GM12878 (cell line): Measurements from ENCODE around the gene PRSS57. TPM values are rescaled to one million over a fixed set of nuclear protein-coding genes. Genes with fewer than 3 reads are reported as not detected.

Experiments
- ATAC-seq: fragments of 200-7000 bp; cut with Tn5 transposase; 3 replicates; pipeline ENCODE4 v1.9.1; 2020; ENCODE audit warnings: mild to moderate bottlenecking, moderate library complexity
- BruUV-seq: library from RNA; stranded (reverse); fragments of 400-500 nt; replicated peaks from 2 replicates; lab custom pipeline; 2021; lab: Mats Ljungman, UMichigan
- CTCF ChIA-PET: fragments of 300-600 bp; sonication (Branson Sonifier 250); formaldehyde crosslinking; extraction: SDS; loops from one replicate; lab custom pipeline; 2021; ENCODE audit warnings: inconsistent platforms; lab: Yijun Ruan, JAX
- POLR2A ChIA-PET: fragments of 350-600 bp; formaldehyde crosslinking; extraction: SDS; loops from one replicate; lab custom pipeline; 2021; ENCODE audit warnings: inconsistent platforms; lab: Charles Lee
- RAD21 ChIA-PET: fragments of 300-600 bp; sonication (Branson Sonifier 250); formaldehyde crosslinking; loops from one replicate; lab custom pipeline; 2023; ENCODE audit warnings: antibody characterized with exemption; ENCODE audit not compliant: unreplicated experiment; lab: Charles Lee
- SMC1A ChIA-PET: fragments of 300-600 bp; sonication (Branson Sonifier 250); formaldehyde crosslinking; loops from one replicate; lab custom pipeline; 2023; ENCODE audit not compliant: unreplicated experiment, uncharacterized antibody; lab: Charles Lee
- DNase-seq: peaks from one replicate; pipeline ENCODE4 v3.0.0-alpha.2; 2011; ENCODE audit warnings: low read depth, low spot score
- FAIRE-seq: peaks from 3 replicates; lab custom pipeline; 2011; peaks lifted over from hg19 to GRCh38; lab: Jason Lieb, UNC
- H2AFZ ChIP-seq: 2 replicates; pipeline ENCODE4 v1.6.0; 2011; ENCODE audit warnings: low read depth, low read length, control low read depth; ENCODE audit not compliant: control insufficient read depth
- H3K27ac ChIP-seq: 2 replicates; pipeline ENCODE4 v1.5.1; 2011; ENCODE audit warnings: control low read depth; ENCODE audit not compliant: control insufficient read depth, insufficient read depth
- H3K27me3 ChIP-seq, 2 experiments: replicated peaks in 1 of 2; 2 replicates each; pipeline versions ENCODE4 v1.6.0 to v1.6.1; 2011; ENCODE audit warnings: low read length in 1 of 2; ENCODE audit not compliant: control insufficient read depth in 2 of 2, insufficient read depth in 2 of 2
- H3K36me3 ChIP-seq, 2 experiments: 2 replicates each; pipeline ENCODE4 v1.5.1; 2011; ENCODE audit warnings: low read length in 1 of 2; ENCODE audit not compliant: control insufficient read depth in 2 of 2, insufficient read depth in 2 of 2
- H3K4me1 ChIP-seq: 2 replicates; pipeline ENCODE4 v1.6.1; 2011; ENCODE audit warnings: mild to moderate bottlenecking, low read length, moderate library complexity, mixed read lengths; ENCODE audit not compliant: control insufficient read depth, insufficient read depth
- H3K4me2 ChIP-seq: 2 replicates; pipeline ENCODE4 v1.6.0; 2011; ENCODE audit warnings: control low read depth; ENCODE audit not compliant: control insufficient read depth, insufficient read depth
- H3K4me3 ChIP-seq: fragments of 200-600 bp; sonication (generic); 2 replicates; pipeline ENCODE4 v1.5.1; 2016
- H3K79me2 ChIP-seq: 2 replicates; pipeline ENCODE4 v1.6.0; 2011; ENCODE audit warnings: low read length; ENCODE audit not compliant: control insufficient read depth, insufficient read depth
- H3K9ac ChIP-seq: 2 replicates; pipeline ENCODE4 v1.8.0; 2011; ENCODE audit warnings: low read length, control low read depth, mixed read lengths; ENCODE audit not compliant: control insufficient read depth, insufficient read depth
- H3K9me3 ChIP-seq: replicated peaks from 3 replicates; pipeline ENCODE4 v1.5.1; 2011; ENCODE audit warnings: mild to moderate bottlenecking, low read length; ENCODE audit not compliant: control insufficient read depth, insufficient read depth
- H4K20me1 ChIP-seq: 2 replicates; pipeline ENCODE4 v1.6.0; 2011; ENCODE audit not compliant: control insufficient read depth, insufficient read depth
- BHLHE40 ChIP-seq, 2 experiments: fragments of 450-650 bp in 1 of 2; IDR thresholded peaks; 2 replicates each; pipeline ENCODE4 v1.6.1; 2011 to 2017; ENCODE audit warnings: low read depth in 2 of 2, borderline replicate concordance in 1 of 2, improper control_type of control experiment in 1 of 2, low read length in 1 of 2, mild to moderate bottlenecking in 1 of 2
- EED ChIP-seq: sonication (generic); IDR thresholded peaks from 2 replicates; pipeline ENCODE4 v1.6.1; 2016; ENCODE audit warnings: antibody characterized with exemption, low read depth
- IKZF2 ChIP-seq, 2 experiments: fragments of 450-650 bp; IDR thresholded peaks; 2 replicates each; pipeline ENCODE4 v1.6.1; 2017; ENCODE audit warnings: mild to moderate bottlenecking in 2 of 2, moderate library complexity in 2 of 2
- NFXL1 ChIP-seq: fragments of 450-650 bp; IDR thresholded peaks from 2 replicates; pipeline ENCODE4 v1.6.1; 2017; ENCODE audit warnings: antibody characterized with exemption, mild to moderate bottlenecking, borderline replicate concordance
- NFYA ChIP-seq: IDR thresholded peaks from 2 replicates; pipeline ENCODE4 v1.6.1; 2011; ENCODE audit warnings: low read depth, mild to moderate bottlenecking, low read length, improper control_type of control experiment, borderline replicate concordance
- NR2C1 ChIP-seq: fragments of 450-650 bp; IDR thresholded peaks from 2 replicates; pipeline ENCODE4 v1.6.1; 2017; ENCODE audit warnings: antibody characterized with exemption, mild to moderate bottlenecking, moderate library complexity
- WGBS: methylation state at CpG from one replicate; pipeline ENCODE4 v1.1.6; 2016; ENCODE audit warnings: low lambda C conversion rate; ENCODE audit not compliant: insufficient replicate concordance, insufficient coverage; ENCODE audit errors: missing lambda C conversion rate; 5-methylcytosine and 5-hydroxymethylcytosine counted together
- in situ Hi-C: fragments of 300-500 bp; cut with MboI; formaldehyde crosslinking; loops from 9 replicates; pipeline ENCODE4 v1.14.3; 2018; ENCODE audit warnings: mixed read lengths
- intact Hi-C: fragments of 100-400 bp; cut with micrococcal nuclease; formaldehyde crosslinking; loops from one replicate; pipeline ENCODE4 v1.14.2; 2022; ENCODE audit not compliant: unreplicated experiment
- polyA plus RNA-seq, 11 experiments: library from polyadenylated mRNA; depleted of rRNA in 4 of 11; unstranded in 6 of 11; stranded (reverse) in 5 of 11; fragments of >200 nt; fragmentation: Nextera tagmentation in 4 of 11; fragmentation: Illumina TruSeq in 1 of 11; extraction: Ambion mirVana in 4 of 11; extraction: Trizol in 1 of 11; gene quantifications; 1 replicate in 1 of 11; 2 replicates in 10 of 11; pipeline versions ENCODE4 v1.2.1 to v1.2.3, GENCODE V29; 2011 to 2016; ENCODE audit warnings: inconsistent platforms in 2 of 11, missing spikeins in 2 of 11, low read depth in 1 of 11
- total RNA-seq, 4 experiments: library from RNA; depleted of rRNA in 3 of 4; stranded (reverse); fragments of >200 nt in 3 of 4; fragmentation: Illumina TruSeq in 1 of 4; extraction: Trizol in 1 of 4; gene quantifications; 2 replicates each; pipeline versions ENCODE4 v1.2.1 to v1.2.3, GENCODE V29; 2013 to 2021
- TF ChIP-seq, protein P1 (sequence below): fragments of 450-650 bp; IDR thresholded peaks from 2 replicates; pipeline ENCODE4 v1.6.1; 2016; ENCODE audit warnings: mild to moderate bottlenecking
- TF ChIP-seq, protein P2 (sequence below): IDR thresholded peaks from 2 replicates; pipeline ENCODE4 v1.6.1; 2012; ENCODE audit warnings: low read depth, low read length, improper control_type of control experiment
- TF ChIP-seq, protein P3 (sequence below): fragments of 450-650 bp; IDR thresholded peaks from 2 replicates; pipeline ENCODE4 v1.6.1; 2017; ENCODE audit warnings: antibody characterized with exemption, mild to moderate bottlenecking, moderate library complexity
- TF ChIP-seq, protein P4 (sequence below): fragments of 450-650 bp; formaldehyde crosslinking; IDR thresholded peaks from 2 replicates; pipeline ENCODE4 v1.5.0; 2022; ENCODE audit warnings: mild to moderate bottlenecking, missing genetic modification characterization

The PRSS57 gene
- total and polyA plus RNA-seq, 10 of the 15 experiments (the other 5 are each of a cell fraction or from before 2014, with no cell fraction given), result not detected

DNA sequence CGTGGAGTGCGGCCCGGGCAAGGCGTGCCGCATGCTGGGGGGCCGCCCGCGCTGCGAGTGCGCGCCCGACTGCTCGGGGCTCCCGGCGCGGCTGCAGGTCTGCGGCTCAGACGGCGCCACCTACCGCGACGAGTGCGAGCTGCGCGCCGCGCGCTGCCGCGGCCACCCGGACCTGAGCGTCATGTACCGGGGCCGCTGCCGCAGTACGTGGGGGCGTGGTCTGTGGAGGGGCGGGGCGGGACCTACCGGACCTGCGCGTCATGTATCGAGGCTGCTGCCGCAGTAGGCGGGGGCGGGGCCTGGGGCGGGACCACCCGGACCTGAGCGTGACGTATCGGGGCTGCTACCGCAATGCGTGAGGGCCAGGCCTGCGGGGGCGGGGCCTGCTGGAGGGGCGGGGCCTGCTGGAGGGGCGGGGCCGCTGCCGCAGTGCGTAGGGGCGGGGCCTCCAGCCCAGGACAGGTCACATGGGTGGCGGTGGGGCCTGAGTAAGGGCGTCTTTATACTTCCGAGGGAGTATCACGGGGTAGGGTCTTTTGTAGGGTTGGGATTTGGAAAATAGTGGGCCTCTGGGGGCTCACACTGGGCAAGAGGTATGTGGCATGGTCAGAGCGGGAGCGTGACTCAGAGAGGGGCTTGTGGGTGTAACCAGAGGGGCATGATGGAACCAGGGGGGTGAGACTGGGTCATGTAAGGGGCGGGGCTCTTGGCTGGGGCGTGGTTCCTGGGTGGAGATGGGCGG is 14.8 kb downstream of the PRSS57 start:
- WGBS, result 0% methylated on average over 41 of the region's 70 CpGs
- TF ChIP-seq NR2C1 (no peak), EED (no peak), BHLHE40 (IDR thresholded peaks at IDR 0.05; ENCODE audit: borderline replicate concordance in 1 of 2, low read depth in 2 of 2, low read length in 1 of 2) (peak; percentile 63 to 84; a peak in 3 of 4 replicates), IKZF2 (IDR thresholded peaks at IDR 0.05) (no peak; a peak in 1 of 4 replicates), NFXL1 (no peak), NFYA (no peak)
- TF ChIP-seq, protein P1, sequence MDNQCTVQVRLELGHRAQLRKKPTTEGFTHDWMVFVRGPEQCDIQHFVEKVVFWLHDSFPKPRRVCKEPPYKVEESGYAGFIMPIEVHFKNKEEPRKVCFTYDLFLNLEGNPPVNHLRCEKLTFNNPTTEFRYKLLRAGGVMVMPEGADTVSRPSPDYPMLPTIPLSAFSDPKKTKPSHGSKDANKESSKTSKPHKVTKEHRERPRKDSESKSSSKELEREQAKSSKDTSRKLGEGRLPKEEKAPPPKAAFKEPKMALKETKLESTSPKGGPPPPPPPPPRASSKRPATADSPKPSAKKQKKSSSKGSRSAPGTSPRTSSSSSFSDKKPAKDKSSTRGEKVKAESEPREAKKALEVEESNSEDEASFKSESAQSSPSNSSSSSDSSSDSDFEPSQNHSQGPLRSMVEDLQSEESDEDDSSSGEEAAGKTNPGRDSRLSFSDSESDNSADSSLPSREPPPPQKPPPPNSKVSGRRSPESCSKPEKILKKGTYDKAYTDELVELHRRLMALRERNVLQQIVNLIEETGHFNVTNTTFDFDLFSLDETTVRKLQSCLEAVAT, result peak; percentile 61; the same call in 1 of the 2 replicates
- TF ChIP-seq, protein P2, sequence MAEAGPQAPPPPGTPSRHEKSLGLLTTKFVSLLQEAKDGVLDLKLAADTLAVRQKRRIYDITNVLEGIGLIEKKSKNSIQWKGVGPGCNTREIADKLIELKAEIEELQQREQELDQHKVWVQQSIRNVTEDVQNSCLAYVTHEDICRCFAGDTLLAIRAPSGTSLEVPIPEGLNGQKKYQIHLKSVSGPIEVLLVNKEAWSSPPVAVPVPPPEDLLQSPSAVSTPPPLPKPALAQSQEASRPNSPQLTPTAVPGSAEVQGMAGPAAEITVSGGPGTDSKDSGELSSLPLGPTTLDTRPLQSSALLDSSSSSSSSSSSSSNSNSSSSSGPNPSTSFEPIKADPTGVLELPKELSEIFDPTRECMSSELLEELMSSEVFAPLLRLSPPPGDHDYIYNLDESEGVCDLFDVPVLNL, result no peak; the same call in 1 of the 2 replicates
- TF ChIP-seq, protein P3, sequence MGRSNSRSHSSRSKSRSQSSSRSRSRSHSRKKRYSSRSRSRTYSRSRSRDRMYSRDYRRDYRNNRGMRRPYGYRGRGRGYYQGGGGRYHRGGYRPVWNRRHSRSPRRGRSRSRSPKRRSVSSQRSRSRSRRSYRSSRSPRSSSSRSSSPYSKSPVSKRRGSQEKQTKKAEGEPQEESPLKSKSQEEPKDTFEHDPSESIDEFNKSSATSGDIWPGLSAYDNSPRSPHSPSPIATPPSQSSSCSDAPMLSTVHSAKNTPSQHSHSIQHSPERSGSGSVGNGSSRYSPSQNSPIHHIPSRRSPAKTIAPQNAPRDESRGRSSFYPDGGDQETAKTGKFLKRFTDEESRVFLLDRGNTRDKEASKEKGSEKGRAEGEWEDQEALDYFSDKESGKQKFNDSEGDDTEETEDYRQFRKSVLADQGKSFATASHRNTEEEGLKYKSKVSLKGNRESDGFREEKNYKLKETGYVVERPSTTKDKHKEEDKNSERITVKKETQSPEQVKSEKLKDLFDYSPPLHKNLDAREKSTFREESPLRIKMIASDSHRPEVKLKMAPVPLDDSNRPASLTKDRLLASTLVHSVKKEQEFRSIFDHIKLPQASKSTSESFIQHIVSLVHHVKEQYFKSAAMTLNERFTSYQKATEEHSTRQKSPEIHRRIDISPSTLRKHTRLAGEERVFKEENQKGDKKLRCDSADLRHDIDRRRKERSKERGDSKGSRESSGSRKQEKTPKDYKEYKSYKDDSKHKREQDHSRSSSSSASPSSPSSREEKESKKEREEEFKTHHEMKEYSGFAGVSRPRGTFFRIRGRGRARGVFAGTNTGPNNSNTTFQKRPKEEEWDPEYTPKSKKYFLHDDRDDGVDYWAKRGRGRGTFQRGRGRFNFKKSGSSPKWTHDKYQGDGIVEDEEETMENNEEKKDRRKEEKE, result no peak
- TF ChIP-seq, protein P4, sequence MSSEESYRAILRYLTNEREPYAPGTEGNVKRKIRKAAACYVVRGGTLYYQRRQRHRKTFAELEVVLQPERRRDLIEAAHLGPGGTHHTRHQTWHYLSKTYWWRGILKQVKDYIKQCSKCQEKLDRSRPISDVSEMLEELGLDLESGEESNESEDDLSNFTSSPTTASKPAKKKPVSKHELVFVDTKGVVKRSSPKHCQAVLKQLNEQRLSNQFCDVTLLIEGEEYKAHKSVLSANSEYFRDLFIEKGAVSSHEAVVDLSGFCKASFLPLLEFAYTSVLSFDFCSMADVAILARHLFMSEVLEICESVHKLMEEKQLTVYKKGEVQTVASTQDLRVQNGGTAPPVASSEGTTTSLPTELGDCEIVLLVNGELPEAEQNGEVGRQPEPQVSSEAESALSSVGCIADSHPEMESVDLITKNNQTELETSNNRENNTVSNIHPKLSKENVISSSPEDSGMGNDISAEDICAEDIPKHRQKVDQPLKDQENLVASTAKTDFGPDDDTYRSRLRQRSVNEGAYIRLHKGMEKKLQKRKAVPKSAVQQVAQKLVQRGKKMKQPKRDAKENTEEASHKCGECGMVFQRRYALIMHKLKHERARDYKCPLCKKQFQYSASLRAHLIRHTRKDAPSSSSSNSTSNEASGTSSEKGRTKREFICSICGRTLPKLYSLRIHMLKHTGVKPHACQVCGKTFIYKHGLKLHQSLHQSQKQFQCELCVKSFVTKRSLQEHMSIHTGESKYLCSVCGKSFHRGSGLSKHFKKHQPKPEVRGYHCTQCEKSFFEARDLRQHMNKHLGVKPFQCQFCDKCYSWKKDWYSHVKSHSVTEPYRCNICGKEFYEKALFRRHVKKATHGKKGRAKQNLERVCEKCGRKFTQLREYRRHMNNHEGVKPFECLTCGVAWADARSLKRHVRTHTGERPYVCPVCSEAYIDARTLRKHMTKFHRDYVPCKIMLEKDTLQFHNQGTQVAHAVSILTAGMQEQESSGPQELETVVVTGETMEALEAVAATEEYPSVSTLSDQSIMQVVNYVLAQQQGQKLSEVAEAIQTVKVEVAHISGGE, result no peak

More for the DNA sequence above, 14.8 kb downstream of the PRSS57 start:
- no peaks in the 10 kb centered on the region for H3K79me2 ChIP-seq
- peaks cover 11% of the 10 kb centered on the region for H3K4me1 ChIP-seq
- POLR2A ChIA-PET, result interaction anchor here (0.6 to 1.9 kb wide), 5 partner anchors 12 to 253 kb away, joined by 3 to 5 read pairs (median 5); no protein-coding TSS in a partner anchor
- ATAC-seq, result peak; percentile 87
- peak overlapping the region; percentile 78; the same call in 1 of the 2 replicates for H3K4me3 ChIP-seq
- in situ Hi-C loops (no loop called here), intact Hi-C loops (loop anchor here (2.0 kb wide), 2 partner anchors 18 to 22 kb away; partner anchors contain the start of gene RNF126)
- H3K9ac ChIP-seq, result peak overlapping the region; percentile 65; the same call in 1 of the 2 replicates
- no peaks in the 10 kb centered on the region for H3K9me3 ChIP-seq
- SMC1A ChIA-PET, result interaction anchor here (1.2 kb wide), 1 partner anchor 49 kb away, joined by 3 read pairs; no protein-coding TSS in a partner anchor
- DNase-seq, result peak; percentile 93
- peak; percentile 95 for FAIRE-seq
- H3K27me3 ChIP-seq, result no peaks in the 10 kb centered on the region
- H3K36me3 ChIP-seq, result no peaks in the 10 kb centered on the region
- peak overlapping the region; percentile 84 for H3K27ac ChIP-seq
- peak overlapping the region; percentile 86 for H3K4me2 ChIP-seq
- H4K20me1 ChIP-seq, result no peaks in the 10 kb centered on the region; the same call in 1 of the 2 replicates
- H2AFZ ChIP-seq, result peak overlapping the region; percentile 97
- RAD21 ChIA-PET, result interaction anchor here (1.5 to 2.0 kb wide), 2 partner anchors 17 to 106 kb away, joined by 4 to 8 read pairs; partner anchors contain the start of gene RNF126
- CTCF ChIA-PET, result interaction anchor here (1.4 kb wide), 1 partner anchor 53 kb away, joined by 4 read pairs; no protein-coding TSS in a partner anchor
- BruUV-seq, result no TSS peak
